SU-DHL-6 (cell line): ENCODE data around the gene SLC39A5.

Experiments
- H2AFZ ChIP-seq: fragments of 200-600 bp; sonication (generic); 2 replicates; pipeline ENCODE4 v1.6.1; 2014; ENCODE audit warnings: low read depth, mild to moderate bottlenecking, moderate library complexity, mixed read lengths, antibody characterized with exemption, low read length; ENCODE audit not compliant: severe bottlenecking
- H3F3A ChIP-seq: fragments of 200-600 bp; shearing (Covaris generic); 2 replicates; pipeline ENCODE4 v1.6.0; 2016; ENCODE audit warnings: antibody characterized with exemption, mild to moderate bottlenecking; ENCODE audit not compliant: insufficient read depth
- H3K27ac ChIP-seq: fragments of 200-600 bp; sonication (generic); 2 replicates; pipeline ENCODE4 v1.5.1; 2016; ENCODE audit warnings: low read depth, mild to moderate bottlenecking, low read length, moderate library complexity, mixed read lengths
- H3K27me3 ChIP-seq: fragments of 200-600 bp; sonication (generic), shearing (Covaris generic); 2 replicates; pipeline ENCODE4 v1.6.0; 2014; ENCODE audit warnings: mild to moderate bottlenecking, low read length
- H3K36me3 ChIP-seq: fragments of 200-600 bp; sonication (generic); 2 replicates; pipeline ENCODE4 v1.6.1; 2014; ENCODE audit warnings: mild to moderate bottlenecking, low read length, mixed read lengths
- H3K4me2 ChIP-seq: fragments of 300-600, 200-600 bp; shearing (Covaris generic), sonication (generic); 2 replicates; pipeline ENCODE4 v1.6.0; 2014; ENCODE audit warnings: low read length, low read depth, mild to moderate bottlenecking; ENCODE audit not compliant: poor library complexity, severe bottlenecking
- H3K4me3 ChIP-seq: fragments of 200-600 bp; sonication (generic); 2 replicates; pipeline ENCODE4 v1.5.1; 2014; ENCODE audit warnings: antibody characterized with exemption, low read length, mild to moderate bottlenecking, mixed read lengths; ENCODE audit not compliant: insufficient read depth, poor library complexity, severe bottlenecking
- H3K79me2 ChIP-seq: fragments of 200-600 bp; sonication (generic); 2 replicates; pipeline ENCODE4 v1.6.1; 2014; ENCODE audit warnings: mild to moderate bottlenecking, low read length, moderate library complexity; ENCODE audit not compliant: insufficient read depth
- H3K9ac ChIP-seq: fragments of 200-600 bp; sonication (generic); 2 replicates; pipeline ENCODE4 v1.7.0; 2014; ENCODE audit warnings: mild to moderate bottlenecking, low read length
- H3K9me2 ChIP-seq: fragments of 200-600 bp; sonication (generic); replicated peaks from 2 replicates; pipeline ENCODE4 v1.6.1; 2014; ENCODE audit warnings: low read length; ENCODE audit not compliant: insufficient read depth
- H3K9me3 ChIP-seq: fragments of 200-600 bp; sonication (generic); 2 replicates; pipeline ENCODE4 v1.6.1; 2014; ENCODE audit warnings: low read length, mixed read lengths; ENCODE audit not compliant: insufficient read depth
- H4K20me1 ChIP-seq: fragments of 200-600 bp; sonication (generic); 2 replicates; pipeline ENCODE4 v1.6.1; 2014; ENCODE audit warnings: low read depth, mild to moderate bottlenecking, antibody characterized with exemption, low read length, moderate library complexity, mixed read lengths
- CTCF ChIP-seq: fragments of 200-600 bp; sonication (generic); IDR thresholded peaks from one replicate; pipeline ENCODE4 v1.5.1; 2017; ENCODE audit warnings: antibody characterized with exemption, mild to moderate bottlenecking, low read length, moderate library complexity; ENCODE audit not compliant: insufficient read depth, poor library complexity, severe bottlenecking
- EZH2phosphoT487 ChIP-seq: fragments of 200-600 bp; sonication (generic), shearing (Covaris generic); conservative IDR thresholded peaks from 2 replicates; pipeline ENCODE4 v1.6.1; 2018; ENCODE audit warnings: mild to moderate bottlenecking, antibody characterized with exemption, low read length, moderate library complexity, mixed read lengths

The SLC39A5 gene

DNA sequence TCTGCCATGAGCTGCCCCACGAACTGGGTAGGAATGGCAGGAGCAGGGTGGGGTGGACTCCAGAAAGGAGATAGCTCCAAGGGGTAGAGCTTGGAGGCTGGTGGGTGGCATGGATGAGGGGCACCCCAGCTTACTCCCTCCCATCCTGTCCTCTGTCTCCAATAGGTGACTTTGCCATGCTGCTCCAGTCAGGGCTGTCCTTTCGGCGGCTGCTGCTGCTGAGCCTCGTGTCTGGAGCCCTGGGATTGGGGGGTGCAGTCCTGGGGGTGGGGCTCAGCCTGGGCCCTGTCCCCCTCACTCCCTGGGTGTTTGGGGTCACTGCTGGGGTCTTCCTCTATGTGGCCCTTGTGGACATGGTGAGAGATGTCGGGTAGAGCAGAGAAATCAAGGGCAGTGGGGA is 7.1 kb downstream of the SLC39A5 start:
- Histone ChIP-seq H2AFZ (no peak overlapping the region), H4K20me1 (no peaks in the 10 kb centered on the region), H3K36me3 (no peaks in the 10 kb centered on the region)

DNA sequence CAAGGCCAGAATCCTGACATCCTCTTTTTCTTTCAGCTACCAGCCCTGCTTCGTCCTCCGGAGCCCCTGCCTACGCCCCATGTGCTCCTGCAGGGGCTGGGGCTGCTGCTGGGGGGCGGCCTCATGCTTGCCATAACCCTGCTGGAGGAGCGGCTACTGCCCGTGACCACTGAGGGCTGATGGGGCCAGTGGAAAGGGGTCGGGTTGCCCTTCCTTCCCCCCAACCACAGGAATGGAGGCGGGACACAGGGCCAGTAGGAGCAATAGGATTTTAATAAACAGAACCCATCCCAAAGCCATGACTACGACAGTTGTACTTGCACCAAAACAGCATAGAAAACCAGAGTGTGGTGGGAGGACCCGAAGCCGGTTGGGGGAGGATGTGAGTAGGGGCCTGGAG is 7.7 kb downstream of the SLC39A5 start:
- Histone ChIP-seq H3K4me2 (no peak overlapping the region), H3K27ac (no peak overlapping the region), H4K20me1 (no peaks in the 10 kb centered on the region), H3K9ac (no peak overlapping the region), H3K9me3 (no peaks in the 10 kb centered on the region), H3K79me2 (no peaks in the 10 kb centered on the region), H3K36me3 (no peaks in the 10 kb centered on the region), H3F3A (peaks cover 6% of the 10 kb centered on the region; the same call in 1 of the 2 replicates), H3K4me3 (no peak overlapping the region), H3K27me3 (no peaks in the 10 kb centered on the region), H2AFZ (no peak overlapping the region), H3K9me2 (no peaks in the 10 kb centered on the region)
- no peak for TF ChIP-seq EZH2phosphoT487
- no peak for TF ChIP-seq CTCF

More for the DNA sequence above, 7.1 kb downstream of the SLC39A5 start:
- no peak overlapping the region for H3K4me3 ChIP-seq
- H3K27me3 ChIP-seq: no peaks in the 10 kb centered on the region
- no peaks in the 10 kb centered on the region for H3K9me3 ChIP-seq
- H3K9ac ChIP-seq: no peak overlapping the region
- H3K27ac ChIP-seq: no peak overlapping the region
- TF ChIP-seq EZH2phosphoT487: no peak
- TF ChIP-seq CTCF: no peak
- no peaks in the 10 kb centered on the region for H3K79me2 ChIP-seq
- H3F3A ChIP-seq: peaks cover 6% of the 10 kb centered on the region; the same call in 1 of the 2 replicates
- H3K4me2 ChIP-seq: no peak overlapping the region
- no peaks in the 10 kb centered on the region for H3K9me2 ChIP-seq

DNA sequence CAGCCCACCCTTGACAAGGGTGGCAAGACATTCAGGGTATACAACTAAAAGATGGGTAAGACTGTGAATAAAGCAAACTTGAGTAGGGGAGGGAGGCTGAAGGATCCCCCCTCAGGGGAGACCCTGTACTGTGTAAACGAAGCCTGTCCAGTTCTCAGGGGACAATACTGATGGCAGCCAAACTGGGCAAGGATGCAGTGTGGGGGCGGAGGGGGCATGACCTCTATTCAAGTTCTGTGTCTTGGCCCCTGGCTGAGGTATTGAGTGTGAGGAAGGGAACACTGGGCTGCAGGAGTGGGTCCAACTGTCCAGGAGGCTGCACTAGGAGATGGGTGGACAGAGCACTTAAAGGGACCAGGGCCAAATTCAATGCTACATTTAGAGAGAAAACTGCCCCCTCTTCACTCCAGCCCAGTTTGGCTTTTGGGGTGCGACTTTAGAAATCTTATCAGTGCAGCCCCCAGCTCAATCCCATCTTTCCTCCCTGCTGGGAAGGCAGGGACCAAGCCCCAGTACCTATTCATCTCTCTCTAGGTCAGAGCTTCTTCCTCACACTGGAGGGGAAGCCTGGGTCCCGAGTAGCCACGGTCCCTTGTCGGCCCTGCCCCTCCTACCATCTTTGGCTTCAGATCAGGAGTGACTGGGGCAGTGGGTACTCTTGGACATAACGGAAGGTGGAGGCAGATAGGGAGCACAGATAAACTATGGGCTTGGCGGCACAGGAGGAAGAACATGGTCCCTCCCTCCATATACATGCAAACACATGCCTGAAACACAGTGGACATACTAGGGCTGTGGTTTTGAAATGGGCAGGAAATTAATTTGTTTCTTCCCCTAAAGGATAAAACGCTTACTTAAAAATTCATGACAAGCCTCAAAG is 11.8 kb downstream of the SLC39A5 start:
- H3F3A ChIP-seq: no peaks in the 10 kb centered on the region
- no peak overlapping the region for H3K27ac ChIP-seq
- H3K9me2 ChIP-seq: no peaks in the 10 kb centered on the region

More for the DNA sequence above, 11.8 kb downstream of the SLC39A5 start:
- Histone ChIP-seq H3K4me3 (no peak overlapping the region), H3K36me3 (no peaks in the 10 kb centered on the region), H3K4me2 (no peak overlapping the region), H3K27me3 (no peaks in the 10 kb centered on the region), H2AFZ (no peak overlapping the region), H4K20me1 (no peaks in the 10 kb centered on the region), H3K9me3 (no peaks in the 10 kb centered on the region), H3K9ac (no peak overlapping the region), H3K79me2 (no peaks in the 10 kb centered on the region)
- TF ChIP-seq EZH2phosphoT487 (no peak), CTCF (no peak)
